NCI-H2196 (cell line): ENCODE results near the gene CENPC.
"Not testable (repeated sequence)": the region's sequence is repeated elsewhere in the genome, so short reads cannot be mapped to it uniquely, and the experiment has no call there.

Experiments used
- DNase-seq: peaks from one replicate; lab custom pipeline; 2025; ENCODE audit not compliant: unreplicated experiment; lab: John Stamatoyannopoulos, UW

The CENPC gene

DNA sequence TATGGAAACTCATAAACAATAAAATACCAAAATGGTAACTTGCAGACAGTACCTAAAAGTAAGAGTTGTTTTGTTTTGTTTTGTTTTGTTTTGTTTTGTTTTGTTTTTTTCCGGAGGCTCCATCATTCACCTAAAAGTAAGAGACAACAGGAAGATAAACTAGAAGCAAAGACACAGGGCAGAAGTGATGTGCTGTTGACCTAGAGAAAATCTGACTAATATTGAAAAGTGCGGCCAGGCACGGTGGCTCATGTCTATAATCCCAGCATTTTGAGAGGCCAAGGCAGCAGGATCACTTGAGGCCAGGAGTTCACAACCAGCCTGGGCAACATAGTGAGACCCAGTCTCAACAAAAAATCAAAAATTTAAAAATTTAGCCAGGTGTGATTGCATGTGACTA lies 5.6 kb upstream of the CENPC start:
- DNase-seq, result no peak

GRCh38 chr4:67550451-67550850 lies 5.1 kb upstream of the CENPC start:
- DNase-seq, result no peak

DNA sequence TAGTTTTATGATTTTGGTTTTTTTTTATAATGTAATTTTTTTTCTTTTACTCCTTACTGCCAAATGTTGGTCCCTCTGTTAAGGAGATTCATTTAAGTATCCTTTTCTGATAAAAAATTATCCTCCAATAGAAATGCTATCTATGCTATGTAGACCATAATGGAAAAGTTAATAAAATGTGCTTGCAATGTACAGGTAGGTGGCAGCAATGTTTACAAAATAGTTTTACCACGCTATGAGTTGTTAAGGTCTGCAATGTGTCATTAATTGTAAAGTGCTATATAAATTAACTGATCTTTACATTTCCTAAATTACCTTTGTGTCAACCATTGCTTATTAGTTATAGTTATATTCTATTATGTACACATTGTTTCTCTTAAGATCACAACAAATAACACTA lies 3.8 kb upstream of the CENPC start:
- DNase-seq, result no peak

DNA sequence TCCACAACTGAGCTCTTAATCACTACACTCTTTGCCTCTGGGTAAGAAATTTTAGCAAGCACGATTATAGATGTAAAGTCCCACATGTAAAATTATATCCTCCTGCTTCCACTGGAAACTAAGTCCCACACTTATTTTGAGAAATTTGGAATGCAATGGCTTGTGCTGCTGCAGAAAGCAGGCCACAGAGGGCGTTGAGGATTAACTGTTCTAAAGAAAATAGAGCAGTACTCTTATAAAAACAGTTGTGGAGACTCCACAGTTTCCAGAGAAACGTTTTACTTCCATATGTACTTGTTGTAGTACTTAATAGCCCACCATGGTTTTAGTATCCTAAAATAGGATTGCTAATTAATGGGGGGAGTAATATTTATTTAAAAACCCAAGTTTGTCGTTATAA lies 1.7 kb upstream of the CENPC start:
- no peak for DNase-seq

DNA sequence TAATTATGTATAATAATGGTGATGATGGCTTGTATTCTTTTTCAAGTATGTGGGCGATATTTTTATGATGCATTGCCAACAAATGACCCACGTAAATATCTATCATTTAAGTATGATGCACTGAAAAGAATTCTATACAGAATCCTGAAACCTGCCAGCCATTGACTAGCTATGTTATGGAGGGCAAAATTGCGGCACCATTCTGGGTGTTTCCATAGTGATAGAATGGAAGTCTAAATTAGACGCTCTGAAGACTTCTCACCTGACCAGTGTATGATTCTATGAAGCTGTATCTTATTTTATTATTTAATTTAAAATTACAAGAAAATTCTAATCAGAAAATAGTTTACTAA lies 677 bp upstream of the CENPC start:
- DNase-seq, result no peak

DNA sequence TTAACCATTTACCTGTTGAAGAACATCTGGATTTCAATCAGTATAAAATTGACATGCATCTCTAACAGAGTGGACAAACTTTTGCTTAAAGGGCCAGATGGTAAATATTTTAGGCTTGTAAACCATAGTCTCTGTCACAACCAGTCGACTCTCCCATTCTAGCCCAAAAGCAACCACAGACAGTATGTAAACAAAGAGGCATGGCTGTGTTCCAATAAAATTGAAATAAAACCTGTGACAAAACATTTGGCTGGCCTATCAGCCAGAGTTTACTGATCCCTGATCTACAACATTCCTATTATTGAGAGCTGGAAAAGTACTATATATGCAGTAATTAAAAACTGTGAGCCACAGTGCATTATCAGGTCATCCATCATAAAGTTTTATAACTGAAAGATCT lies 3.2 kb downstream of the CENPC start:
- DNase-seq, result no peak

DNA sequence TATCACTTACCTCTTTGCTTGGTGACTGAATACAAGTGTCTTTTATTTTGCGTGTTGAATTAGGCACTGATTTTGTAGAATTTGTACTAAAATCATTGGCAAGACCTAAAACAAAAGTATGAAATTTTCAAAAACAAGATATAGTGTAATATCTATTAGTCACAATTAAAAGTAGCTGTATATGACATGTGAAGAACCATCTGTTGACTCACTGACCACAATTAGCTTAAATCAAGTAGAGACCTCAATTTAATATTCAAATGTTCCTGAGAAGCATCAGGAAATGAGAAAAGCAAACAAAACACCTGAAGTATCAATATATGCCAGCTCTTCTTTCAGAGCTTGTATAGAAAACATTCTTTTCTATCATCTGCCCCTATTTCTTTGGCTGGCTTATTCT lies 5.5 kb downstream of the CENPC start:
- no peak for DNase-seq

GRCh38 chr4:67535280-67535840 lies 9.9 kb downstream of the CENPC start:
- DNase-seq, result no peak

DNA sequence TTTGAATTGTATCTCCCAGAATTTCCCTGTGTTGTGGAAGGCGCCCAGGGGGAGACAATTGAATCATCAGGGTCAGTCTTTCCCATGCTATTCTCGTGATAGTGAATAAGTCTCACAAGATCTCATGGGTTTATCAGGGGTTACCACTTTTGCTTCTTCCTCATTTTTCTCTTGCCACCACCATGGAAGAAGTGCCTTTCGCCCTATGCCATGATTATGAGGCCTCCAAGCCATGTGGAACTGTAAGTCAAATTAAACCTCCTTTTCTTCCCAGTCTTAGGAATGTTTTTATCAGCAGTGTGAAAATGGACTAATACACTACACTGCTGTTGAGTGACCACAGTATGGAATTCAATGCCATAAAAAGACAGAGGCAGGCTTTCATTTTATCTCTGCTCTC lies 12.2 kb downstream of the CENPC start:
- DNase-seq, result no peak

DNA sequence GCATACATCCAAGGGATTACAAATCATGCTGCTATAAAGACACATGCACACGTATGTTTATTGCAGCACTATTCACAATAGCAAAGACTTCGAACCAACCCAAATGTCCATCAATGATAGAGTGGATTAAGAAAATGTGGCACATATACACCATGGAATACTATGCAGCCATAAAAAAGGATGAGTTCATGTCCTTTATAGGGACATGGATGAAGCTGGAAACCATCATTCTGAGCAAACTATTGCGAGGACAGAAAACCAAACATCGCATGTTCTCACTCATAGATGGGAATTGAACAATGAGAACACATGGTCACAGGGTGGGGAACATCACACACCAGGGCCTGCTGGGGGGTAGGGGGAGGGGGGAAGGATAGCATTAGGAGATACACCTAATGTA lies 12.9 kb downstream of the CENPC start:
- not testable (repeated sequence) for DNase-seq

DNA sequence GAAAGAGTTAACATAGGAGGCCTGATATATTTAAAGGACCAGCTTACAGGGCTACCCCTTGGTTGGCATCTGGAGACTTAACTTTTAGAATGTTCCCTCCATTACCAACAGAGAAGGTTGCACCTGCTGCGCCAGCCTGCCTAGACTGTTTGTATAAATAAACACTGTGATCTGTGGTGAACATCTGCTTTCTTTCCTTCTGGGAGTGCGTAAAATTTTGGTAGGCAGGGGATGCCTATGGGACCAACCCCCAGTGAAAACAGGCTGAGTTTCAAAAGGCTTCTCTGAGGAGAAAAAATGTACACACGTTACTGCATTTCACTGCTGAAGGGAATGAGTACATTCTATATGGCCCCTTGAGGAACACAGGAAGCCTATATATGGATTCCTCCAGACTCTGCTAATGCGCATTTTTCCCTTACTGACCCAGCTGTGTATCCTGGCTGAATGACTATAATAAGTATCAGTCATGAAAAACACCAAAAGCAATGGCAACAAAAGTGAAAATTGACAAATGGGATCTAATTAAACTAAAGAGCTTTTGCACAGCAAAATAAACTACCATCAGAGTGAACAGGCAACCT lies 13.8 kb downstream of the CENPC start:
- DNase-seq, result no peak

DNA sequence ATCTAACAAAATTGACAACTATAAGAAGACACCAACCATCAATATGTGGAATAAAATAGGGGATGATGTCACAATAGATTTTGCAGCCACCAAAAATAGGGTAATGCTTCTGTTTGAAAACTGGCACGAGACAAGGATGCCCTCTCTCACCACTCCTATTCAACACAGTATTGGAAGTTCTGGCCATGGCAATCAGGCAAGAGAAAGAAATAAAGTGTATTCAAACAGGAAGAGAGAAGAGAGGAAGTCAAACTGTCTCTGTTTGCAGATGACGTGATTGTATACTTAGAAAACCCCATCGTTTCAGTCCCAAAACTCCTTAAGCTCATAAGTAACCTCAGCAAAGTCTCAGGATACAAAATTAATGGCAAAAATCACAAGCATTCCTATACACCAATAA lies 21.2 kb downstream of the CENPC start:
- not testable (repeated sequence) for DNase-seq

GRCh38 chr4:67522851-67523671 lies 22.2 kb downstream of the CENPC start:
- no peak for DNase-seq

GRCh38 chr4:67522230-67522629 lies 23.1 kb downstream of the CENPC start:
- DNase-seq, result no peak

- DNase-seq, result no peak
Measured at GRCh38 chr4:67521506-67521905, 23.8 kb downstream of the CENPC start.

DNA sequence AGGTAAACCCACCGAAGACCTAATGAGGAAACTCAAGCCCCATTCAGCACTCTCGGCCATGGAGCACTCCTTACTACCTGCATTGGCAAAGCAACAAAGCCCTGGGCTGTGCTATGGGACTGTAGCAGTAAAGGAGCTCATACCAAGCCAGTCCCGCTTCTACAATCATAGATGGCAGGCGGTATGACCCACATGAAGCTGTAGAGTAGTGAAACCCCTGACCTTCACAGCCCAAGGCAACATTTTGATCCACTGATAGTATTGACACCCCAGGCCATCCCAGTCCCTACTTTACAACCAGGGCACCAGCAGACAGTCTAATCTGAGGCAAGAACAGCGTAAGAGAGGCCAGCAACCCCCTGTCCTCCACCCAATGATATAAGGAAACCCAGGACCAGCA lies 25.2 kb downstream of the CENPC start:
- DNase-seq, result no peak

DNA sequence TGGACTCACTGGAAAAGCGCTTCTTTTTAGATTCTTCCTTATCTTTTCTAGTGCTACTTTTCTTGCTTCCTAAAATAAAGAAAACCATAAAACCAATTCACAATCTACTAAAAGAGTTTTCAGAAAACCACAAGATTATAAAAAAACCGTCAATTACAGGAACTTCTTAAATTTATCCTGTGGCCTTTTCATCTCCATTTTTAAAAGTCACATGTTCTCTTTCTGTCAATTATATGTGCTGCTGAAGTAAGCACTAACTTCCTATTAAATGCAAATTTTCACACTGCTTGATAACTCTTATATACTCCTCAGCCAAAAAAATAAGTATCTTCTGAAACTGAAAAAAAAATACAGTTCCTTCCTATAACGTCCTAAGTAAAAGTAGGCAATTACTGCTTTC lies 32.8 kb downstream of the CENPC start:
- no peak for DNase-seq

GRCh38 chr4:67500373-67500772 lies 44.9 kb downstream of the CENPC start:
- DNase-seq, result no peak

DNA sequence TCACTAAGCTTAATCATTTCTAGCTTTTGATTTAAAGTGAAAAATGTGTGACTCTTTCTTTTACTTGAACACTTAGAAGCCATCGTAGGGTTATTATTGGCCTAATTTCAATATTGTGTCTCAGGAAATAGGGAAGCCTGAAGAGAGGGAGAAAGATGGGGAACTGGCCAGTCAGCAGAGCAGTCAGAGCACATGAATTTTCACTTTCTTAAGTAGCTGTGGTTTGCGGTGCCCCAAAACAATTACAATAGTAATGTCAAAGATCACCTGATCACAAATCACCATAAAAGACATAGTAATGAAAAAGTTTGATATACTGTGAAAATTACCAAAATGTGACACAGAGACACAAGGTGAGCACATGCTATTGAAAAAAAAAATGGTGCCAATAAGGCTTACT lies 45.5 kb downstream of the CENPC start:
- no peak for DNase-seq

DNA sequence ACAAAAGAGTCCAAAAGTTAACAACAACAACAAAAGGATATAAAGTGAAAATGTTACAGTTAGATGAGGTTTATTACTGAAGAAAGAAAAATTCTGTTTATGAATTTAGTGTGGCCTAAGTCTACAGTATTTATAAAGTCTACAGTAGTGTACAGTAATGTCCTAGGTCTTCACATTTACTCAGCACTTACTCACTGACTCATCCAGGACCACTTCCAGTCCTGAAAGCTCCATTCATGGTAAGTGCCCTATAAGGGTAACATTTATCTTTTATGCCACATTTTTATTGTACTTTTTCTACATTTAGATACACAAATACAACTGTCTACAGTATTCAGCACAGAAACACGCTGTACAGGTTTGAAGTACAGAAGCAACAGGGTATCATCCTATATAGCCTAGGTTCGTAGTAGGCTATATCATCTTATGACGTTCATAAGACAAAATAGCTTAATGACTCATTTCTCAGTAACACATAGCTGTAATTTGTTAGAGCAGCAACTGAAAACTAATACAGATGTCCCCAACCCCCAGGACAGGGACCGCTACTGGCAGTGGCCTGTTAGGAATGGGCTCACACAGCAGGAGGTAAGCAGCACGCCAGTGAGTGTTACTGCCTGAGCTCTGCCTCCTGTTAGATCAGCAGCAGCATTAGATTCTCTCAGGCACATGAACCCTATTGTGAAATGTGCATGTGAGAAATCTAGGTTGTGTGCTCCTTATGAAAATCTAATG lies 61.3 kb downstream of the CENPC start:
- no peak for DNase-seq

GRCh38 chr4:67480810-67481209 lies 64.5 kb downstream of the CENPC start:
- DNase-seq, result no peak

GRCh38 chr4:67475155-67475554 lies 70.1 kb downstream of the CENPC start:
- DNase-seq, result no peak
